ENCODE data around the gene SETDB1. TPM values are rescaled to one million over a fixed set of nuclear protein-coding genes. Genes with fewer than 3 reads are reported as not detected.

Gene SETDB1
- total and polyA plus RNA-seq, 4 donors: 5.4 to 23.7 (median 14.0) TPM

DNA sequence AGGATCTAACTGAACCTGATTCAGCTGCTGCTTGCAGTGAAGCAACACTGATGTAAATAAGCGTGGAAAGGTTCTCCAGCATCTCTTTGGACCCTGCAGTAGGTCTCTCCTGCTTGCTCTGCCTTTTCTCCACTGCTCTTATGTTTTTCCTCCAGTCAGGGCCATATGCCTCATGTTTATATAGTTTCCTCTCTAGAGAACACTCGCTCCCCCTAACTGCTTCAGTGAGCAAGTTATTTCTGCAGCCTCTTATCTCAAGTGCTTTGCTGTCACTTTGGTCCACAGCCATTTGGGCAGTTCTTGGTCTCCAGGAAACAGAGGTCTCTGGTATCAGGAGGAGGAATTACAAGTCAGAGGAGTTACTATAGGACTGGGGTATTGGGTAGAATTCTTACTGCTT, 87.4 kb downstream of the SETDB1 start:
- Histone ChIP-seq H3K9ac (ENCODE audit: low read depth in 1 of 2, low read length in 2 of 2) (peak overlapping the region in 1 of 2 donors; percentile 11), H3K27ac (ENCODE audit: low read depth in 1 of 2, low read length in 2 of 2) (peak overlapping the region; percentile 34 to 71), H3K4me3 (ENCODE audit: low read depth in 1 of 3, low read length in 3 of 3) (no peak overlapping the region), H3K36me3 (ENCODE audit: control insufficient read depth in 4 of 4, insufficient read depth in 3 of 4, low read depth in 1 of 4, low read length in 3 of 4) (peaks cover 2 to 11% (median 7%) of the 10 kb centered on the region in 4 donors), H3K4me1 (ENCODE audit: control insufficient read depth in 4 of 4, insufficient read depth in 4 of 4, low read length in 3 of 4) (peaks cover 9 to 45% (median 40%) of the 10 kb centered on the region in 4 donors), H3K27me3 (ENCODE audit: control insufficient read depth in 4 of 4, insufficient read depth in 4 of 4, low read length in 3 of 4) (no peaks in the 10 kb centered on the region), H3K9me3 (ENCODE audit: control insufficient read depth in 4 of 4, low read length in 3 of 4) (no peaks in the 10 kb centered on the region)
- TF ChIP-seq HNF4A (conservative IDR thresholded peaks at IDR 0.05) (no peak), JUND (IDR thresholded peaks at IDR 0.05) (no peak), EGR1 (IDR thresholded peaks at IDR 0.05; ENCODE audit: low read depth in 2 of 2) (no peak), YY1 (IDR thresholded peaks at IDR 0.05) (no peak), RAD21 (IDR thresholded peaks at IDR 0.05) (peak in 1 of 2 donors; percentile 6)
- DNase-seq (ENCODE audit: low spot score): no peak
- 34% methylated on average over 2 of the region's 2 CpGs for WGBS

Other genes with a start within 250 kb of the SETDB1 start
- gene GOLPH3L, start 229.2 kb upstream of the SETDB1 start, total RNA-seq: 10 to 100 TPM in 1 of 2 donors, 1 to 10 TPM in 1; 8.5 to 11.3 TPM
- gene GOLPH3L, start 229.2 kb upstream of the SETDB1 start, polyA plus RNA-seq: 1 to 10 TPM; 6.0 to 6.6 TPM
- gene HORMAD1, start 205.5 kb upstream of the SETDB1 start, total RNA-seq: under 1 TPM; 0.47 to 0.92 TPM
- gene HORMAD1, start 205.5 kb upstream of the SETDB1 start, polyA plus RNA-seq: under 1 TPM; 0.06 to 0.24 TPM
- gene CTSS, start 160.6 kb upstream of the SETDB1 start, total RNA-seq: 100 to 1,000 TPM in 1 of 2 donors, 10 to 100 TPM in 1; 79.7 to 122 TPM
- gene CTSS, start 160.6 kb upstream of the SETDB1 start, polyA plus RNA-seq: 10 to 100 TPM; 17.3 to 45.1 TPM
- gene CTSK, start 118.1 kb upstream of the SETDB1 start, total RNA-seq: 1 to 10 TPM; 2.2 to 3.8 TPM
- gene CTSK, start 118.1 kb upstream of the SETDB1 start, polyA plus RNA-seq: 1 to 10 TPM; 2.3 to 2.4 TPM
- 10 to 100 TPM; 23.2 to 45.9 TPM for gene ARNT, start 49.8 kb upstream of the SETDB1 start, total RNA-seq
- gene ARNT, start 49.8 kb upstream of the SETDB1 start, polyA plus RNA-seq: 10 to 100 TPM; 11.2 to 13.9 TPM
- not detected for gene CTXND2, start 39.2 kb upstream of the SETDB1 start, total RNA-seq
- gene CTXND2, start 39.2 kb upstream of the SETDB1 start, polyA plus RNA-seq: not detected
- 100 to 1,000 TPM; 212 to 346 TPM for gene CERS2, start 48.5 kb downstream of the SETDB1 start, total RNA-seq
- 100 to 1,000 TPM; 215 to 340 TPM for gene CERS2, start 48.5 kb downstream of the SETDB1 start, polyA plus RNA-seq
- gene ANXA9, start 55.9 kb downstream of the SETDB1 start, total RNA-seq: 10 to 100 TPM; 15.8 to 18.2 TPM
- 10 to 100 TPM in 1 of 2 donors, 1 to 10 TPM in 1; 7.5 to 24.0 TPM for gene ANXA9, start 55.9 kb downstream of the SETDB1 start, polyA plus RNA-seq
- 10 to 100 TPM in 1 of 2 donors, 1 to 10 TPM in 1; 9.8 to 21.3 TPM for gene MINDY1, start 80.5 kb downstream of the SETDB1 start, total RNA-seq
- 1 to 10 TPM; 7.3 to 8.3 TPM for gene MINDY1, start 80.5 kb downstream of the SETDB1 start, polyA plus RNA-seq
- 1 to 10 TPM; 6.1 to 9.0 TPM for gene PRUNE1, start 82.1 kb downstream of the SETDB1 start, total RNA-seq
- gene PRUNE1, start 82.1 kb downstream of the SETDB1 start, polyA plus RNA-seq: 10 to 100 TPM in 1 of 2 donors, 1 to 10 TPM in 1; 9.9 to 10.6 TPM
- under 1 TPM; 0.09 to 0.84 TPM for gene BNIPL, start 110.2 kb downstream of the SETDB1 start, total RNA-seq
- under 1 TPM; 0.13 to 0.15 TPM for gene BNIPL, start 110.2 kb downstream of the SETDB1 start, polyA plus RNA-seq
- 1 to 10 TPM; 1.5 to 2.2 TPM for gene C1orf56, start 121.4 kb downstream of the SETDB1 start, total RNA-seq
- 10 to 100 TPM in 1 of 2 donors, 1 to 10 TPM in 1; 4.3 to 11.2 TPM for gene C1orf56, start 121.4 kb downstream of the SETDB1 start, polyA plus RNA-seq
- gene CDC42SE1, start 133.3 kb downstream of the SETDB1 start, total RNA-seq: 10 to 100 TPM; 16.7 to 28.1 TPM
- gene CDC42SE1, start 133.3 kb downstream of the SETDB1 start, polyA plus RNA-seq: 10 to 100 TPM in 1 of 2 donors, 1 to 10 TPM in 1; 9.5 to 16.7 TPM
- under 1 TPM; 0.17 to 0.23 TPM for gene MLLT11, start 134.0 kb downstream of the SETDB1 start, total RNA-seq
- under 1 TPM; 0.31 to 0.64 TPM for gene MLLT11, start 134.0 kb downstream of the SETDB1 start, polyA plus RNA-seq
- 10 to 100 TPM in 1 of 2 donors, 1 to 10 TPM in 1; 7.3 to 13.3 TPM for gene GABPB2, start 144.4 kb downstream of the SETDB1 start, total RNA-seq
- 1 to 10 TPM in 1 of 2 donors, under 1 TPM in 1; 0.94 to 1.6 TPM for gene GABPB2, start 144.4 kb downstream of the SETDB1 start, polyA plus RNA-seq
- 1 to 10 TPM; 1.4 to 1.5 TPM for gene SEMA6C, start 220.3 kb downstream of the SETDB1 start, total RNA-seq
- 1 to 10 TPM; 1.4 TPM for gene SEMA6C, start 220.3 kb downstream of the SETDB1 start, polyA plus RNA-seq
- 1 to 10 TPM; 4.4 to 8.7 TPM for gene TNFAIP8L2, start 230.3 kb downstream of the SETDB1 start, total RNA-seq
- gene TNFAIP8L2, start 230.3 kb downstream of the SETDB1 start, polyA plus RNA-seq: 1 to 10 TPM; 2.9 to 3.8 TPM
- gene LYSMD1, start 239.5 kb downstream of the SETDB1 start, total RNA-seq: 1 to 10 TPM; 2.8 to 4.4 TPM
- gene LYSMD1, start 239.5 kb downstream of the SETDB1 start, polyA plus RNA-seq: 1 to 10 TPM; 3.5 to 5.3 TPM
- gene SCNM1, start 239.8 kb downstream of the SETDB1 start, total RNA-seq: 10 to 100 TPM in 1 of 2 donors, 1 to 10 TPM in 1; 4.8 to 11.3 TPM
- 10 to 100 TPM in 1 of 2 donors, 1 to 10 TPM in 1; 9.7 to 14.3 TPM for gene SCNM1, start 239.8 kb downstream of the SETDB1 start, polyA plus RNA-seq
- gene TMOD4, start 249.6 kb downstream of the SETDB1 start, total RNA-seq: not detected
- not detected for gene TMOD4, start 249.6 kb downstream of the SETDB1 start, polyA plus RNA-seq